ENCODE data around the gene KCTD8.

KCTD8 gene

GRCh38 chr4:44160776-44161367 is 287.7 kb downstream of the KCTD8 start:
- DNase-seq, result no peak

- DNase-seq, result no peak
Measured at GRCh38 chr4:44159991-44160390, 288.6 kb downstream of the KCTD8 start.

GRCh38 chr4:44157611-44158277 is 290.9 kb downstream of the KCTD8 start:
- no peak for DNase-seq

- DNase-seq, result no peak
Measured at GRCh38 chr4:44150091-44150576, 298.5 kb downstream of the KCTD8 start.

- no peak for DNase-seq
Measured at GRCh38 chr4:44149282-44149681, 299.3 kb downstream of the KCTD8 start.

- DNase-seq, result no peak
Measured at GRCh38 chr4:44147571-44148075, 301.0 kb downstream of the KCTD8 start.

GRCh38 chr4:44146516-44146915 is 302.1 kb downstream of the KCTD8 start:
- DNase-seq, result no peak

- no peak for DNase-seq
Measured at GRCh38 chr4:44145868-44146267, 302.7 kb downstream of the KCTD8 start.

GRCh38 chr4:44132526-44132925 is 316.1 kb downstream of the KCTD8 start:
- no peak for DNase-seq
